H1 (cell line): Measurements from ENCODE around the gene CD4. TPM values are rescaled to one million over a fixed set of nuclear protein-coding genes. Genes with fewer than 3 reads are reported as not detected.

ENCODE experiments used
- CTCF ChIA-PET: fragments of 300-600 bp; sonication (Branson Sonifier 250); formaldehyde crosslinking; loops from one replicate; lab custom pipeline; 2021; ENCODE audit not compliant: partially characterized antibody; lab: Charles Lee
- POLR2A ChIA-PET: fragments of 300-600 bp; sonication (Branson Sonifier 250); formaldehyde crosslinking; loops from one replicate; lab custom pipeline; 2021; ENCODE audit warnings: inconsistent platforms; ENCODE audit not compliant: partially characterized antibody; lab: Charles Lee
- DNase-seq, 2 experiments: peaks; one replicate each; pipeline versions ENCODE4 v3.0.0 to v3.0.0-alpha.2; 2010 to 2022; ENCODE audit warnings: low spot score in 2 of 2, low read depth in 1 of 2, mixed read lengths in 1 of 2
- FAIRE-seq: peaks from 2 replicates; lab custom pipeline; 2011; peaks lifted over from hg19 to GRCh38; lab: Jason Lieb, UNC
- H2AFZ ChIP-seq: 2 replicates; pipeline ENCODE4 v1.8.1; 2012; ENCODE audit warnings: low read length, inconsistent platforms
- H2AK5ac ChIP-seq: 2 replicates; pipeline ENCODE4 v1.6.1; 2013; ENCODE audit warnings: low read depth, low read length
- H2BK120ac ChIP-seq: replicated peaks from 2 replicates; pipeline ENCODE3; 2013; ENCODE audit warnings: low read depth, low read length, inconsistent platforms
- H2BK12ac ChIP-seq: 2 replicates; pipeline ENCODE4 v1.6.1; 2013; ENCODE audit warnings: low read depth, low read length
- H2BK15ac ChIP-seq: 2 replicates; pipeline ENCODE4 v1.6.1; 2013; ENCODE audit warnings: low read length
- H2BK20ac ChIP-seq: 2 replicates; pipeline ENCODE4 v1.6.1; 2013; ENCODE audit warnings: low read length
- H2BK5ac ChIP-seq: 2 replicates; pipeline ENCODE4 v1.6.1; 2013; ENCODE audit warnings: low read depth, low read length
- H3K14ac ChIP-seq: 2 replicates; pipeline ENCODE4 v1.6.1; 2013; ENCODE audit warnings: inconsistent platforms; ENCODE audit not compliant: insufficient read length
- H3K18ac ChIP-seq: 2 replicates; pipeline ENCODE4 v1.6.1; 2013; ENCODE audit warnings: low read length; ENCODE audit errors: extremely low read depth
- H3K23ac ChIP-seq: 2 replicates; pipeline ENCODE4 v1.6.1; 2013; ENCODE audit warnings: inconsistent platforms; ENCODE audit not compliant: insufficient read length
- H3K23me2 ChIP-seq: 2 replicates; pipeline ENCODE4 v1.6.1; 2013; ENCODE audit warnings: low read depth, low read length
- H3K27ac ChIP-seq: 2 replicates; pipeline ENCODE4 v1.6.1; 2011; ENCODE audit warnings: low read depth, low read length, inconsistent platforms
- H3K27me3 ChIP-seq, 4 experiments: replicated peaks in 1 of 4; 1 replicate in 1 of 4; 2 replicates in 3 of 4; pipeline versions ENCODE4 v1.6.1 to v1.8.1; 2011 to 2013; ENCODE audit warnings: low read length in 3 of 4, mild to moderate bottlenecking in 3 of 4, inconsistent platforms in 2 of 4, mixed read lengths in 2 of 4, moderate library complexity in 1 of 4; ENCODE audit not compliant: control insufficient read depth in 3 of 4, insufficient read depth in 3 of 4; ENCODE audit errors: extremely low read depth in 1 of 4
- H3K36me3 ChIP-seq, 4 experiments: 2 replicates each; pipeline versions ENCODE4 v1.6.1 to v1.8.1; 2011 to 2013; ENCODE audit warnings: mild to moderate bottlenecking in 4 of 4, low read length in 3 of 4, moderate library complexity in 2 of 4, control low read depth in 1 of 4, inconsistent platforms in 1 of 4; ENCODE audit not compliant: insufficient read depth in 4 of 4, control insufficient read depth in 2 of 4
- H3K4ac ChIP-seq: replicated peaks from 2 replicates; pipeline ENCODE3; 2013; ENCODE audit warnings: low read length, low read depth, mixed read lengths, inconsistent platforms; ENCODE audit not compliant: insufficient read length
- H3K4me1 ChIP-seq, 4 experiments: replicated peaks in 1 of 4; 1 replicate in 1 of 4; 2 replicates in 3 of 4; pipeline versions ENCODE4 v1.6.1 to v1.8.1; 2011 to 2013; ENCODE audit warnings: low read length in 3 of 4, inconsistent platforms in 2 of 4, mixed read lengths in 1 of 4; ENCODE audit not compliant: insufficient read depth in 4 of 4, control insufficient read depth in 3 of 4
- H3K4me2 ChIP-seq, 2 experiments: 2 replicates each; pipeline versions ENCODE4 v1.6.1 to v1.8.1; 2011 to 2013; ENCODE audit warnings: low read depth in 2 of 2, low read length in 2 of 2, control low read depth in 1 of 2, inconsistent platforms in 1 of 2, mild to moderate bottlenecking in 1 of 2; ENCODE audit not compliant: insufficient read depth in 1 of 2
- H3K4me3 ChIP-seq, 4 experiments: fragments of 200-600, 300-600 bp in 1 of 4; sonication (generic), shearing (Covaris generic), sonication (Bioruptor Twin) in 1 of 4; 2 replicates each; pipeline versions ENCODE4 v1.5.1 to v1.8.1; 2011 to 2016; ENCODE audit warnings: low read length in 4 of 4, low read depth in 3 of 4, control low read depth in 2 of 4, inconsistent platforms in 2 of 4, mild to moderate bottlenecking in 2 of 4, mixed read lengths in 1 of 4, moderate library complexity in 1 of 4; ENCODE audit not compliant: insufficient read depth in 2 of 4; ENCODE audit errors: extremely low read depth in 1 of 4
- H3K56ac ChIP-seq: replicated peaks from 2 replicates; pipeline ENCODE3; 2013; ENCODE audit warnings: low read depth, mild to moderate bottlenecking, mixed read lengths, low read length, inconsistent platforms; ENCODE audit not compliant: insufficient read length
- H3K79me1 ChIP-seq: 2 replicates; pipeline ENCODE4 v1.6.1; 2013; ENCODE audit warnings: low read depth, low read length, control low read depth
- H3K79me2 ChIP-seq, 2 experiments: 2 replicates each; pipeline versions ENCODE4 v1.6.1 to v1.8.1; 2012 to 2013; ENCODE audit warnings: low read length in 2 of 2, mild to moderate bottlenecking in 2 of 2, inconsistent platforms in 1 of 2; ENCODE audit not compliant: insufficient read depth in 2 of 2, control insufficient read depth in 1 of 2
- H3K9ac ChIP-seq, 4 experiments: replicated peaks in 1 of 4; 1 replicate in 1 of 4; 2 replicates in 3 of 4; pipeline versions ENCODE4 v1.6.1 to v1.8.1; 2011 to 2013; ENCODE audit warnings: low read depth in 3 of 4, low read length in 3 of 4, control low read depth in 2 of 4, mild to moderate bottlenecking in 2 of 4, moderate library complexity in 2 of 4, inconsistent platforms in 1 of 4; ENCODE audit errors: extremely low read depth in 1 of 4
- H3K9me3 ChIP-seq, 2 experiments: 2 replicates each; pipeline versions ENCODE4 v1.6.1 to v1.8.1; 2012 to 2013; ENCODE audit warnings: mild to moderate bottlenecking in 2 of 2, moderate library complexity in 2 of 2, control low read depth in 1 of 2, inconsistent platforms in 1 of 2, low read depth in 1 of 2, low read length in 1 of 2, mixed read lengths in 1 of 2; ENCODE audit not compliant: insufficient read depth in 2 of 2
- H4K20me1 ChIP-seq, 2 experiments: replicated peaks in 1 of 2; 2 replicates each; pipeline versions ENCODE3 to v1.8.1; 2011 to 2013; ENCODE audit warnings: inconsistent platforms in 2 of 2, low read length in 2 of 2, mild to moderate bottlenecking in 1 of 2; ENCODE audit not compliant: insufficient read depth in 2 of 2, control insufficient read depth in 1 of 2
- H4K5ac ChIP-seq: 2 replicates; pipeline ENCODE4 v1.6.1; 2013; ENCODE audit warnings: low read length, low read depth, mixed read lengths, inconsistent platforms; ENCODE audit not compliant: insufficient read length
- H4K8ac ChIP-seq: 2 replicates; pipeline ENCODE4 v1.8.0; 2013; ENCODE audit warnings: mild to moderate bottlenecking, moderate library complexity, low read length, inconsistent platforms; ENCODE audit not compliant: insufficient read depth; ENCODE audit errors: extremely low read depth
- H4K91ac ChIP-seq: replicated peaks from 2 replicates; pipeline ENCODE3; 2013; ENCODE audit warnings: low read length, mixed read lengths, inconsistent platforms; ENCODE audit not compliant: insufficient read length
- CBX8 ChIP-seq: fragments of 300-800, 300-1000 bp; sonication (generic); IDR thresholded peaks from 2 replicates; pipeline ENCODE4 v1.7.1; 2016; ENCODE audit warnings: low read depth, low read length, borderline replicate concordance
- CHD2 ChIP-seq: IDR thresholded peaks from 2 replicates; pipeline ENCODE4 v1.6.1; 2012; ENCODE audit warnings: low read length, improper control_type of control experiment
- POLR2A ChIP-seq, 2 experiments: IDR thresholded peaks; 1 replicate in 1 of 2; 2 replicates in 1 of 2; pipeline ENCODE4 v1.6.1; 2011; ENCODE audit warnings: low read depth in 2 of 2, low read length in 2 of 2, mild to moderate bottlenecking in 2 of 2; ENCODE audit errors: control extremely low read depth in 1 of 2
- POU5F1 ChIP-seq: IDR thresholded peaks from 2 replicates; pipeline ENCODE4 v1.6.1; 2011; ENCODE audit warnings: low read depth, mild to moderate bottlenecking, low read length, moderate library complexity
- RFX5 ChIP-seq: IDR thresholded peaks from 2 replicates; pipeline ENCODE4 v1.6.1; 2011; ENCODE audit warnings: low read depth, low read length, improper control_type of control experiment, borderline replicate concordance
- SIX5 ChIP-seq: IDR thresholded peaks from 2 replicates; pipeline ENCODE4 v1.6.1; 2011; ENCODE audit warnings: mild to moderate bottlenecking, low read depth, low read length
- SP4 ChIP-seq: IDR thresholded peaks from 2 replicates; pipeline ENCODE4 v1.6.1; 2012; ENCODE audit warnings: low read length, inconsistent platforms
- SUZ12 ChIP-seq: fragments of 200-600 bp; sonication (generic); IDR thresholded peaks from 2 replicates; pipeline ENCODE4 v1.6.1; 2012; ENCODE audit warnings: mild to moderate bottlenecking, inconsistent platforms, low read length, moderate library complexity, mixed read lengths
- TEAD4 ChIP-seq: IDR thresholded peaks from 2 replicates; pipeline ENCODE4 v1.6.1; 2012; ENCODE audit warnings: low read depth, low read length, inconsistent platforms, mixed read lengths
- USF2 ChIP-seq: IDR thresholded peaks from 2 replicates; pipeline ENCODE4 v1.6.1; 2011; ENCODE audit warnings: low read length, improper control_type of control experiment
- WGBS, 2 experiments: shearing (Covaris generic) in 1 of 2; methylation state at CpG; one replicate each; pipeline versions ENCODE4 v1.1.6 to v1.1.7; 2013 to 2015; ENCODE audit warnings: low lambda C conversion rate in 2 of 2, mixed read lengths in 2 of 2, inconsistent platforms in 1 of 2, low coverage in 1 of 2, missing lambda C conversion rate in 1 of 2; ENCODE audit not compliant: insufficient replicate concordance in 2 of 2, insufficient coverage in 1 of 2, insufficient read length in 1 of 2; ENCODE audit errors: extremely low coverage in 1 of 2, missing lambda C conversion rate in 1 of 2; 5-methylcytosine and 5-hydroxymethylcytosine counted together
- polyA plus RNA-seq, 7 experiments: library from polyadenylated mRNA; depleted of rRNA in 3 of 7; stranded (reverse) in 5 of 7; unstranded in 2 of 7; fragments of >200 nt in 5 of 7; fragments of 200-250 nt in 2 of 7; gene quantifications; 1 replicate in 5 of 7; 2 replicates in 1 of 7; 4 replicates in 1 of 7; pipeline versions ENCODE4 v1.2.1 to v1.2.3, GENCODE V29; 2011 to 2013; ENCODE audit warnings: missing spikeins in 2 of 7, mixed read lengths in 2 of 7
- total RNA-seq: library from RNA; stranded (reverse); fragmentation: NEBNext Ultra II Directional; extraction: Animal tissue kit (Norgen Biotek cat#: 25700); gene quantifications from 2 replicates; pipeline ENCODE4 v1.2.1, GENCODE V29; 2021

Gene CD4
- total and polyA plus RNA-seq, 2 of the 8 experiments (the other 6 are each of a cell fraction or from before 2014, with no cell fraction given) = 3.4 to 5.1 TPM

GRCh38 chr12:6807170-6807569 lies 17.8 kb downstream of the CD4 start:
- H3K4me1 ChIP-seq = peaks cover 0 to 4% (median 2%) of the 10 kb centered on the region in 4 experiments; a peak in 4 of 7 replicates
- H3K27ac ChIP-seq = no peak overlapping the region
- H3K27me3 ChIP-seq = no peaks in the 10 kb centered on the region
- H2BK15ac ChIP-seq = no peak overlapping the region
- H2AK5ac ChIP-seq = no peak overlapping the region
- H3K9me3 ChIP-seq = 0 out of 4 replicates have a peak, but pooled peaks cover 0 to 2% of the 10 kb centered on the region in 2 experiments
- no peak overlapping the region for H4K91ac ChIP-seq
- FAIRE-seq (no peak), DNase-seq (no peak)
- H4K8ac ChIP-seq = no peak overlapping the region
- H3K23me2 ChIP-seq = no peaks in the 10 kb centered on the region
- no peak overlapping the region for H3K4ac ChIP-seq
- no peak overlapping the region for H4K5ac ChIP-seq
- no peak overlapping the region for H2BK20ac ChIP-seq
- POLR2A ChIA-PET = interaction anchor here (0.6 kb wide), 1 partner anchor 18 kb away, joined by 3 read pairs; no protein-coding TSS in a partner anchor
- H4K20me1 ChIP-seq = no peaks in the 10 kb centered on the region
- 84% methylated on average over 1 of the region's 1 CpG; no CpG with 5 or more reads in 1 of the 2 experiments for WGBS, 2 experiments
- H3K79me2 ChIP-seq = no peaks in the 10 kb centered on the region
- H3K9ac ChIP-seq = no peak overlapping the region
- no peak overlapping the region for H2BK5ac ChIP-seq
- no peak overlapping the region for H3K56ac ChIP-seq
- H3K4me3 ChIP-seq = no peak overlapping the region
- H3K79me1 ChIP-seq = no peaks in the 10 kb centered on the region
- CTCF ChIA-PET = interaction anchor here (2.9 kb wide), 1 partner anchor 29 kb away, joined by 9 read pairs; no protein-coding TSS in a partner anchor
- H3K23ac ChIP-seq = no peak overlapping the region
- H2AFZ ChIP-seq = no peak overlapping the region
- no peak overlapping the region for H2BK12ac ChIP-seq
- no peak overlapping the region for H3K14ac ChIP-seq
- H2BK120ac ChIP-seq = no peak overlapping the region
- H3K18ac ChIP-seq = no peak overlapping the region
- H3K36me3 ChIP-seq = no peaks in the 10 kb centered on the region
- no peak overlapping the region for H3K4me2 ChIP-seq
- TF ChIP-seq SP4 = no peak
- no peak for TF ChIP-seq CHD2
- TF ChIP-seq TEAD4 = no peak
- TF ChIP-seq SUZ12 = no peak
- no peak for TF ChIP-seq RFX5
- TF ChIP-seq POU5F1 = no peak
- TF ChIP-seq CBX8 = no peak
- no peak for TF ChIP-seq USF2
- no peak for TF ChIP-seq SIX5
- no peak for TF ChIP-seq POLR2A (IDR thresholded peaks at IDR 0.05; ENCODE audit: control extremely low read depth in 1 of 2, low read depth in 2 of 2, low read length in 2 of 2)
